Measurements from ENCODE around the gene OXCT1. TPM values are rescaled to one million over a fixed set of nuclear protein-coding genes. Genes with fewer than 3 reads are reported as not detected.

Gene OXCT1
- total RNA-seq (2022; extraction: Qiagen RNA extraction; ENCODE audit: low read depth) = 1.8 to 4.0 TPM (median 2.6 TPM) in 5 replicates

GRCh38 chr5:41869724-41870626 is at the start of gene OXCT1:
Gene OXCT1 (minus strand): TSS chr5:41870425. CDS start chr5:41870358, 67 bp downstream.

DNA sequence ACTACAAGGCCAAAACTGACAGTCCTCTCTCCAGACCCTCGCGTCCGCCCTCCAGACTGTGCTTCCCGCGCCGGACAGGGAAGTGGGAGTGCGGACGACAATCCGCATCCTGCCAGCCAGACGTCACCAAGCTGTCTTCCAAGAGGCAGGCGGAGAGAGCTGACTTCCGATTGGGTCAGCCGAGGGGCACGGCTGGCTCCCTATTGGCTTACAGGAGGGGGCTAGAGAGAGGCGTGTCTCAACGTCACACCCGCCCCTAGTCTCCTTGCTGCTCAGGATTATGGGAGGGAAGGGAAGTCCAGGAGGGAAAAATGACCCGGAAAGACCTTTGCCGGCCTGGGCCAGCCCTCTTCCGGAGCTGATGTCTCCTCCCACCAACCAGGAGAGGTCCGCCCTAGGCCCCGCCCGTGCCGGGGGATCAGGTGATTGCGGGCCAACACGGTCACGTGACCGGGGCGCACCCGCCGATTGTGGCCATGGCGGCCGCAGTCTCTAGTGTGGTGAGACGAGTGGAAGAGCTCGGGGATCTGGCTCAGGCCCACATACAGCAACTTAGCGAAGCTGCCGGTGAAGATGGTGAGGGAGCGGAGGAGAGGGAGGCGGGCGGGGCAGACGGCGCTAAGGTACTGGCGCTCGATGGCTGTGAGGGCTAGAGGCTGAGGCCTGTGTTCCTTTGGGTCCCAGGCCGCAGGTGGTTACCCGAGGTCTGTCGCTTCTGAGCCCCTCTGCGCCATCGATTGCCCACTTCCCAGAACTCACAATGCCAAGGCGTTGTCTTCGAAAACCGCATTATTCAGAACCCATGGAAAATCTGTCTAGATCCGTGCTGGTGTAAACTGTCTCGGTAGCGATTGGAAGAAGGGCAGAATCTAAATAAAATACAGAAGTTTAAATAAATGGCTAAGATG is 33.9 kb upstream of the OXCT1 start, which contains the start of gene RIMOC1:
Gene RIMOC1 (plus strand): TSS at position 453 of the 908 bp plus-strand sequence. CDS start 24 bp downstream, at position 477.

Other genes starting within 250 kb of the OXCT1 start
- gene RIMOC1, start 33.9 kb upstream of the OXCT1 start, total RNA-seq (2022; extraction: Qiagen RNA extraction; ENCODE audit: low read depth) = 8.4 to 12.3 TPM (median 10.5 TPM) in 5 replicates
- 5.8 to 9.0 TPM (median 7.5 TPM) in 5 replicates for gene FBXO4, start 54.9 kb upstream of the OXCT1 start, total RNA-seq (2022; extraction: Qiagen RNA extraction; ENCODE audit: low read depth)

All from A549 treated with GW870086 at 1 μM for 4 hours (cell line).